DND-41 (cell line): Measurements from ENCODE around the gene NRARP.

ENCODE experiments used
- ATAC-seq: fragments of 200-7000 bp; cut with Tn5 transposase; 3 replicates; pipeline ENCODE4 v1.9.1; 2021; ENCODE audit warnings: low read depth; ENCODE audit not compliant: insufficient read depth
- DNase-seq: peaks from one replicate; pipeline ENCODE4 v3.0.0-alpha.2; 2020
- H2AFZ ChIP-seq: 2 replicates; pipeline ENCODE4 v1.6.0; 2012; ENCODE audit warnings: low read depth, low read length
- H3K27ac ChIP-seq: 2 replicates; pipeline ENCODE4 v1.5.1; 2012; ENCODE audit warnings: low read length, inconsistent platforms
- H3K27me3 ChIP-seq: fragments of 200-600 bp; sonication (generic); 2 replicates; pipeline ENCODE4 v1.6.0; 2012; ENCODE audit warnings: low read length, mild to moderate bottlenecking, inconsistent platforms; ENCODE audit not compliant: insufficient read depth, poor library complexity
- H3K36me3 ChIP-seq: 2 replicates; pipeline ENCODE4 v1.5.1; 2012; ENCODE audit warnings: low read length, inconsistent platforms; ENCODE audit not compliant: insufficient read depth
- H3K4me1 ChIP-seq: 2 replicates; pipeline ENCODE4 v1.5.1; 2012; ENCODE audit warnings: mild to moderate bottlenecking, low read length; ENCODE audit not compliant: insufficient read depth
- H3K4me2 ChIP-seq: 2 replicates; pipeline ENCODE4 v1.6.0; 2012; ENCODE audit warnings: mild to moderate bottlenecking, moderate library complexity, low read length, inconsistent platforms; ENCODE audit not compliant: insufficient read depth
- H3K4me3 ChIP-seq, 2 experiments: fragments of 200-600 bp in 1 of 2; shearing (Covaris generic) in 1 of 2; 2 replicates each; pipeline ENCODE4 v1.5.1; 2012 to 2016; ENCODE audit warnings: inconsistent platforms in 2 of 2, low read length in 2 of 2, mild to moderate bottlenecking in 2 of 2, low read depth in 1 of 2, moderate library complexity in 1 of 2
- H3K79me2 ChIP-seq: 2 replicates; pipeline ENCODE4 v1.6.0; 2012; ENCODE audit warnings: low read length, inconsistent platforms; ENCODE audit not compliant: insufficient read depth
- H3K9ac ChIP-seq: 2 replicates; pipeline ENCODE4 v1.6.0; 2012; ENCODE audit warnings: low read depth, mild to moderate bottlenecking, inconsistent platforms, low read length, moderate library complexity
- H3K9me3 ChIP-seq: 2 replicates; pipeline ENCODE4 v1.5.1; 2012; ENCODE audit warnings: low read length, moderate library complexity, mild to moderate bottlenecking, inconsistent platforms; ENCODE audit not compliant: insufficient read depth, severe bottlenecking
- H4K20me1 ChIP-seq: 2 replicates; pipeline ENCODE4 v1.6.0; 2012; ENCODE audit warnings: low read length; ENCODE audit not compliant: insufficient read depth
- EZH2 ChIP-seq: IDR thresholded peaks from 3 replicates; pipeline ENCODE4 v1.6.1; 2012; ENCODE audit warnings: borderline replicate concordance, low read depth, mild to moderate bottlenecking, moderate library complexity, low read length, inconsistent platforms; ENCODE audit not compliant: severe bottlenecking
- TF ChIP-seq, protein P1 (sequence below): IDR thresholded peaks from 2 replicates; pipeline ENCODE4 v1.5.1; 2012; ENCODE audit warnings: borderline replicate concordance, low read length, moderate library complexity, mild to moderate bottlenecking; ENCODE audit not compliant: poor library complexity, severe bottlenecking; ENCODE audit errors: extremely low read depth

Gene NRARP

GRCh38 chr9:137299938-137300337 is 2.1 kb downstream of the NRARP start:
- H3K4me1 ChIP-seq, result no peaks in the 10 kb centered on the region
- no peak overlapping the region for H3K27ac ChIP-seq
- no peak for DNase-seq
- H2AFZ ChIP-seq, result no peak overlapping the region
- H3K4me3 ChIP-seq, result no peak overlapping the region
- no peaks in the 10 kb centered on the region for H4K20me1 ChIP-seq
- H3K9ac ChIP-seq, result no peak overlapping the region
- ATAC-seq, result no peak
- H3K4me2 ChIP-seq, result no peak overlapping the region
- H3K9me3 ChIP-seq, result no peaks in the 10 kb centered on the region
- TF ChIP-seq EZH2, result no peak
- TF ChIP-seq, protein P1, sequence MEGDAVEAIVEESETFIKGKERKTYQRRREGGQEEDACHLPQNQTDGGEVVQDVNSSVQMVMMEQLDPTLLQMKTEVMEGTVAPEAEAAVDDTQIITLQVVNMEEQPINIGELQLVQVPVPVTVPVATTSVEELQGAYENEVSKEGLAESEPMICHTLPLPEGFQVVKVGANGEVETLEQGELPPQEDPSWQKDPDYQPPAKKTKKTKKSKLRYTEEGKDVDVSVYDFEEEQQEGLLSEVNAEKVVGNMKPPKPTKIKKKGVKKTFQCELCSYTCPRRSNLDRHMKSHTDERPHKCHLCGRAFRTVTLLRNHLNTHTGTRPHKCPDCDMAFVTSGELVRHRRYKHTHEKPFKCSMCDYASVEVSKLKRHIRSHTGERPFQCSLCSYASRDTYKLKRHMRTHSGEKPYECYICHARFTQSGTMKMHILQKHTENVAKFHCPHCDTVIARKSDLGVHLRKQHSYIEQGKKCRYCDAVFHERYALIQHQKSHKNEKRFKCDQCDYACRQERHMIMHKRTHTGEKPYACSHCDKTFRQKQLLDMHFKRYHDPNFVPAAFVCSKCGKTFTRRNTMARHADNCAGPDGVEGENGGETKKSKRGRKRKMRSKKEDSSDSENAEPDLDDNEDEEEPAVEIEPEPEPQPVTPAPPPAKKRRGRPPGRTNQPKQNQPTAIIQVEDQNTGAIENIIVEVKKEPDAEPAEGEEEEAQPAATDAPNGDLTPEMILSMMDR, result no peak
- no peaks in the 10 kb centered on the region for H3K79me2 ChIP-seq
- H3K27me3 ChIP-seq, result no peaks in the 10 kb centered on the region
- no peaks in the 10 kb centered on the region for H3K36me3 ChIP-seq

GRCh38 chr9:137299203-137299565 is 2.9 kb downstream of the NRARP start:
- ATAC-seq, result no peak

DNA sequence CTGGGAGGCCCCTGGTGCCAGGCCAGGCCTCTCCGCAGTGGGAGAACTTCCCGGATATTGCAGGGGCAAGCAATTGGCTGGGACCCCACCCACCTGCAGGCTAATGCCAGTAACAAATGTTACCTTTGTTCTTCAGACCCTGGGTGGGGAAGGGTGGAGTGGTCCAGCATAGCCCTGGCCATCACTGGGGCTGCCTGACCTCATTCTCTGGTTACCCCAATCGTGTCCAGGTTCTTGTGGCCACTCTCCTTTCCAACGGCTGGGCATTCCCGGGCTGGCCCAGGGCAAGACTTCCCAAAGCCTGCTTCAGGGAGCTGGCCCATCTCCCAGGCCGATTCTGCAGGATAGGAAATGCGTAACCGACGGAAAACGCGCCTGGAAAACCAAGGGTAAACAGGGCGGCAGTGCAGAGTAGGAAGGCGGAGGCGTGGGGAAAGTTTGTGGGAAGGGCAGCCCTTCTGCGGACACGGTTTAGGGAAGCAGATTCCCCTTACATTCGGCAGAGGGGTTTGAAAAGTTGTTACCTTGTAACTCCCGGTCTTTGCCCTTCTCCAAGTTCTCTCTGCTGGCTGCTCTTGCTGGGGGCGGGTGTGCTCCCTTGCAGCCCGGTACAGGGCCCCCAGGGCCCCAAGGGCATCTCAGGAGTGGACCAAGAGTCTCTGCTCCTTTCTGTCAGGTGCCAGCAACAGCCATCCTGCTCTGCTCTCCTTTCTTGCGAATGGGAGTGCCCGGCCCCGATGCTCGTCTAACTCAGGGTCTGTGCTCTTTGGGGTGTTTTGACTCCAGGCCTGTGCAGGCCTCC is 3.5 kb downstream of the NRARP start:
- no peak for TF ChIP-seq EZH2
- TF ChIP-seq, protein P1, result no peak
- H3K4me1 ChIP-seq, result no peaks in the 10 kb centered on the region

More at GRCh38 chr9:137299203-137299565, 2.9 kb downstream of the NRARP start:
- H4K20me1 ChIP-seq, result no peaks in the 10 kb centered on the region
- no peaks in the 10 kb centered on the region for H3K36me3 ChIP-seq
- H3K27me3 ChIP-seq, result no peaks in the 10 kb centered on the region
- no peaks in the 10 kb centered on the region for H3K79me2 ChIP-seq
- no peaks in the 10 kb centered on the region for H3K4me1 ChIP-seq
- H3K4me2 ChIP-seq, result no peak overlapping the region
- no peak overlapping the region for H2AFZ ChIP-seq
- no peak overlapping the region for H3K4me3 ChIP-seq
- no peak overlapping the region for H3K27ac ChIP-seq
- no peak for TF ChIP-seq EZH2
- TF ChIP-seq, protein P1, result no peak
- H3K9ac ChIP-seq, result no peak overlapping the region
- no peak for DNase-seq
- no peaks in the 10 kb centered on the region for H3K9me3 ChIP-seq

More for the DNA sequence above, 3.5 kb downstream of the NRARP start:
- no peaks in the 10 kb centered on the region for H4K20me1 ChIP-seq
- no peak overlapping the region for H3K9ac ChIP-seq
- ATAC-seq, result no peak
- H3K9me3 ChIP-seq, result no peaks in the 10 kb centered on the region
- no peak overlapping the region for H3K27ac ChIP-seq
- no peak overlapping the region for H3K4me3 ChIP-seq
- no peak overlapping the region for H2AFZ ChIP-seq
- H3K27me3 ChIP-seq, result no peaks in the 10 kb centered on the region
- no peak overlapping the region for H3K4me2 ChIP-seq
- DNase-seq, result no peak
- no peaks in the 10 kb centered on the region for H3K36me3 ChIP-seq
- H3K79me2 ChIP-seq, result no peaks in the 10 kb centered on the region
